Measurements from ENCODE around the gene RAD51B. TPM values are rescaled to one million over a fixed set of nuclear protein-coding genes. Genes with fewer than 3 reads are reported as not detected.

Gene RAD51B
- total and polyA plus RNA-seq, 2 of the 13 experiments (the other 11 are each of a cell fraction or from before 2014, with no cell fraction given) = 7.0 to 9.5 TPM

DNA sequence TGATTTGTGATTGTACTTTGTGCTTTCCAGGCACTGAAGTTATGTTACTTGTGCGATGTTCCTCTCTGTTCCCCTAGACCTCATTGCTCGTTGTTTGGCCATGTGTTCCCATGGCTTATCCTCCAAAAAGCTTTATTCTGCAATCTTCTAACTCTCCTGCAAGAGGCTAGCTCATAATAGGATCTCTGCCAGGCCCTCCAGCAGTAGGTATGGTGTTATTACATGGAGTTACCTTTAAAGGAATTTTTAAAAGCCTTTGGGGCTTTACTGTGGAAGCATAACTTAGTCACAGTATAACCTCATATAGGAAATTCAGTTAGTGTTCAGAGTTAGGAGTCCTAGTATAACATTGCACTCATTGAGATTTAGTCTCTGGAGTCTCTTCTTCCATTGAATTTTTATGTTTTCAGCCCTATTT is 292.3 kb downstream of the RAD51B start (continued):
- TF ChIP-seq NR1H2 (CRISPR knock-in tag; IDR thresholded peaks at IDR 0.05; ENCODE audit: borderline replicate concordance, low read depth) = no peak

DNA sequence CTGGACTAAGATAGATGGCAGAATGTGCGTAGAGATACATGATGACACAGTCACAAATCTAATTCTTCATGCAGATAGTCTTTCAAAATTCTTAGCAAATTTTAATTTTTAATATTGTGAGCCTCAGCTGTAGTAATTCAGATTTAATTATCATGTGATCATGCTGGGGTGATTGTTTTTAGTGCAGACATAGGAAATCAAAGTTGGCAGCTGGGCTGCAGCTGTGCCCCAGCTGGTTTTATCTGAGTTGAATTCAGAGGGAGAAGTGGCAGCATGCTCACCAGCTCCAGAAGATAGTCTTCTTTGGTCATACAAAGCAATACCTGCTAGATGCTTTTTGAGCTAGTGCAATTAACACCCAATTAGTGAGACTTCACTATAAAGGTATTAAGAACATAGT is 292.9 kb downstream of the RAD51B start:
- DNase-seq (ENCODE audit: low spot score) = no peak
- ATAC-seq = no peak
- Histone ChIP-seq H3K4me3 (replicated peaks in 1 of 3; ENCODE audit: insufficient read depth in 1 of 3, low read depth in 2 of 3, low read length in 3 of 3) (no peak overlapping the region), H3K4me1 (ENCODE audit: insufficient read depth, low read length) (peaks cover 19% of the 10 kb centered on the region), H3K79me2 (ENCODE audit: insufficient read depth, low read length) (no peaks in the 10 kb centered on the region), H3K9ac (ENCODE audit: insufficient read depth, low read depth, low read length) (no peak overlapping the region), H2AFZ (ENCODE audit: low read length) (no peak overlapping the region), H3K4me2 (ENCODE audit: low read depth, low read length) (no peak overlapping the region), H4K20me1 (ENCODE audit: insufficient read depth, low read length) (no peaks in the 10 kb centered on the region), H3K36me3 (replicated peaks in 1 of 2; ENCODE audit: control insufficient read depth in 1 of 2, insufficient read depth in 2 of 2, low read length in 2 of 2) (no peaks in the 10 kb centered on the region), H3K9me3 (ENCODE audit: low read length) (no peaks in the 10 kb centered on the region), H3K27me3 (ENCODE audit: control insufficient read depth in 1 of 2, insufficient read depth in 2 of 2, low read length in 2 of 2) (no peaks in the 10 kb centered on the region), H3K27ac (ENCODE audit: extremely low read length, insufficient read depth, low read length) (no peak overlapping the region)
- in situ Hi-C loops (cut with HindIII; ENCODE audit: extremely low pct_ligation_motif_present, low pct_unique_long_range_greater_than_20kb) = no loop called here
- FAIRE-seq = no peak
- ChIA-PET CTCF (ENCODE audit: low intra/inter-chr PET ratio, low total read pairs) (no interaction called here), POLR2A (no interaction called here)
- BruUV-seq (replicated peaks) = no TSS peak
- TF ChIP-seq NR3C1 (CRISPR knock-in tag; IDR thresholded peaks at IDR 0.05) (no peak), RAD51 (IDR thresholded peaks at IDR 0.05; ENCODE audit: borderline replicate concordance) (no peak), ZNF678 (CRISPR knock-in tag; IDR thresholded peaks at IDR 0.05) (no peak), ZNF263 (CRISPR knock-in tag; IDR thresholded peaks at IDR 0.05) (no peak), XRCC5 (optimal IDR thresholded peaks at IDR 0.05; ENCODE audit: low read length) (no peak), ZNF24 (IDR thresholded peaks at IDR 0.05) (no peak)
- TF ChIP-seq, protein P1, sequence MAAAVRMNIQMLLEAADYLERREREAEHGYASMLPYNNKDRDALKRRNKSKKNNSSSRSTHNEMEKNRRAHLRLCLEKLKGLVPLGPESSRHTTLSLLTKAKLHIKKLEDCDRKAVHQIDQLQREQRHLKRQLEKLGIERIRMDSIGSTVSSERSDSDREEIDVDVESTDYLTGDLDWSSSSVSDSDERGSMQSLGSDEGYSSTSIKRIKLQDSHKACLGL (CRISPR knock-in tag; IDR thresholded peaks at IDR 0.05) = no peak
- 100% methylated on average over 1 of the region's 1 CpG for WGBS (ENCODE audit: low lambda C conversion rate)
- intact Hi-C loops (cut with micrococcal nuclease; ENCODE audit: unreplicated experiment) = no loop called here

All from HepG2 (cell line).